IPS DF 4.7 (cell line): ENCODE results near the gene TSPAN5.
"Not testable (repeated sequence)": the region's sequence is repeated elsewhere in the genome, so short reads cannot be mapped to it uniquely, and the experiment has no call there.

Experiments
- DNase-seq: peaks from one replicate; pipeline ENCODE4 v3.0.0-alpha.2; 2013; ENCODE audit warnings: low spot score; ENCODE audit errors: extremely low read depth

Gene TSPAN5

GRCh38 chr4:98468709-98469108 is 189.7 kb downstream of the TSPAN5 start:
- no peak for DNase-seq

GRCh38 chr4:98467627-98468072 is 190.8 kb downstream of the TSPAN5 start:
- peak; percentile 68 for DNase-seq

- no peak for DNase-seq
Observed at GRCh38 chr4:98466868-98467599, 191.4 kb downstream of the TSPAN5 start.

- no peak for DNase-seq
Observed at GRCh38 chr4:98462487-98462886, 195.9 kb downstream of the TSPAN5 start.

- DNase-seq = not testable (repeated sequence)
Observed at GRCh38 chr4:98461121-98461865, 197.1 kb downstream of the TSPAN5 start.

- DNase-seq = not testable (repeated sequence)
Observed at GRCh38 chr4:98457422-98457821, 201.0 kb downstream of the TSPAN5 start.

- no peak for DNase-seq
Observed at GRCh38 chr4:98452091-98452490, 206.3 kb downstream of the TSPAN5 start.

- DNase-seq = no peak
Observed at GRCh38 chr4:98448908-98449307, 209.5 kb downstream of the TSPAN5 start.

- DNase-seq = no peak
Observed at GRCh38 chr4:98447648-98448047, 210.8 kb downstream of the TSPAN5 start.

- no peak for DNase-seq
Observed at GRCh38 chr4:98446499-98447375, 211.7 kb downstream of the TSPAN5 start.

GRCh38 chr4:98444371-98444770 is 214.0 kb downstream of the TSPAN5 start:
- DNase-seq = no peak

GRCh38 chr4:98434816-98435215 is 223.6 kb downstream of the TSPAN5 start:
- no peak for DNase-seq

GRCh38 chr4:98433691-98434090 is 224.7 kb downstream of the TSPAN5 start:
- DNase-seq = no peak

- DNase-seq = no peak
Observed at GRCh38 chr4:98430708-98431403, 227.6 kb downstream of the TSPAN5 start.

GRCh38 chr4:98423009-98423408 is 235.4 kb downstream of the TSPAN5 start:
- DNase-seq = no peak

GRCh38 chr4:98421111-98421510 is 237.3 kb downstream of the TSPAN5 start:
- DNase-seq = no peak
